Heart left ventricle (tissue), 16 donors: ENCODE data around the gene IQCH. TPM values are rescaled to one million over a fixed set of nuclear protein-coding genes. Genes with fewer than 3 reads are reported as not detected.

Experiments
- ATAC-seq, 4 donors: fragments of 200-7000 bp; cut with Tn5 transposase; one replicate each; pipeline ENCODE4 v1.9.1; 2020 to 2022; ENCODE audit warnings: moderate library complexity in 4 of 4, mild to moderate bottlenecking in 3 of 4, moderate number of reproducible peaks in 1 of 4
- DNase-seq, 5 donors: peaks; one replicate each; pipeline ENCODE4 v3.0.0-alpha.2; 2020
- H3K27ac ChIP-seq, 12 donors: fragments of 200-600 bp; sonication (generic) in 4 of 12; one replicate each; pipeline versions ENCODE4 v1.5.0 to v1.8.0; 2016 to 2022; ENCODE audit warnings: mild to moderate bottlenecking in 2 of 12
- H3K27me3 ChIP-seq, 9 donors: fragments of 200-600 bp; sonication (generic) in 2 of 9; one replicate each; pipeline versions ENCODE4 v1.5.1 to v1.8.0; 2016 to 2022; ENCODE audit warnings: mild to moderate bottlenecking in 3 of 9
- H3K36me3 ChIP-seq, 9 donors: fragments of 200-600 bp; sonication (generic) in 2 of 9; one replicate each; pipeline versions ENCODE4 v1.5.0 to v1.8.0; 2018 to 2022; ENCODE audit warnings: mild to moderate bottlenecking in 2 of 9
- H3K4me1 ChIP-seq, 12 donors: fragments of 200-600 bp; sonication (generic) in 4 of 12; one replicate each; pipeline versions ENCODE4 v1.5.0 to v1.8.0; 2016 to 2022; ENCODE audit warnings: mild to moderate bottlenecking in 3 of 12
- H3K4me3 ChIP-seq, 12 donors: fragments of 200-600 bp; sonication (generic) in 4 of 12; one replicate each; pipeline versions ENCODE4 v1.5.0 to v1.8.0; 2017 to 2022; ENCODE audit warnings: mild to moderate bottlenecking in 9 of 12, moderate library complexity in 4 of 12
- H3K9me3 ChIP-seq, 12 donors: fragments of 200-600 bp; sonication (generic) in 4 of 12; one replicate each; pipeline versions ENCODE4 v1.5.0 to v1.8.0; 2016 to 2022; ENCODE audit warnings: mild to moderate bottlenecking in 1 of 12
- CTCF ChIP-seq, 12 donors: fragments of 200-600 bp; sonication (generic) in 4 of 12; IDR thresholded peaks; one replicate each; pipeline versions ENCODE4 v1.5.0 to v1.8.0; 2018 to 2022; ENCODE audit warnings: antibody characterized with exemption in 12 of 12, mild to moderate bottlenecking in 5 of 12
- POLR2A ChIP-seq, 2 donors: fragments of 450-650 bp; IDR thresholded peaks; one replicate each; pipeline ENCODE4 v1.6.1; 2017; ENCODE audit warnings: antibody characterized with exemption in 2 of 2, mild to moderate bottlenecking in 2 of 2, moderate library complexity in 2 of 2
- WGBS, 4 donors: extraction: QIAGEN DNeasy Blood & Tissue Kit in 2 of 4; methylation state at CpG; one replicate each; pipeline versions ENCODE4 v1.1.5 to v1.1.7; 2013 to 2018; 5-methylcytosine and 5-hydroxymethylcytosine counted together
- intact Hi-C, 10 donors: fragments of 100-400 bp; cut with DNase I; formaldehyde crosslinking; loops; one replicate each; pipeline versions ENCODE4 v1.11.1 to v1.14.2; 2022
- polyA plus RNA-seq, 2 donors: library from polyadenylated mRNA; stranded (reverse); fragments of 200-250 nt; gene quantifications; one replicate each; pipeline ENCODE4 v1.2.3, GENCODE V29; 2013
- total RNA-seq, 9 donors: library from RNA; depleted of rRNA in 2 of 9; stranded (reverse); fragments of >200 nt in 2 of 9; fragmentation: NEBNext Ultra II Directional in 3 of 9; extraction: Animal tissue kit (Norgen Biotek cat#: 25700) in 3 of 9; gene quantifications; one replicate each; pipeline versions ENCODE4 v1.1.0 to v1.2.4, GENCODE V29; 2016 to 2023
- donor health status: ischemic (EF 13 %, LVEDD 7.1; RV severe dilation, severe dysfunction).
- donor health status: healthy with polysubstance abuse.
- donor health status: DM: no; HTN: yes; CAD: no.
- donor health status: DM: no; HTN: no; CAD: no.
- donor health status: ischemic (EF 25% LVEDD 6.9; RV normal size, moderate dysfunction).
- donor health status: ischemic (EF 25% LVEDD 5.7; RV mildly dilated, moderate dysfunction).
- donor health status: healthy.
- donor health status: DM: yes; HTN: yes; CAD: no.
- donor health status: ischemic (EF 35%, LVEDD 5.7; RV mildly dilated, moderate dysfunction).
- donor health status: nonischemic (EF 11% LVEDD 7.7; RV severe dilation, severe dysfunction).
- donor health status: DM: yes; HTN: yes; CAD: no.
- donor health status: PGD.
- donor health status: ischemic (EF 29% LVEDD 5.4; RV normal size, mild dysfunction).
- donor health status: nonischemic (EF 23%, LVEDD 6.1; RV moderate dilation, normal function).

Gene IQCH
- total and polyA plus RNA-seq, 11 donors = 0.11 to 3.3 (median 1.4) TPM

- no peak overlapping the region for H3K27ac ChIP-seq
- intact Hi-C loops = no loop called here
- H3K4me3 ChIP-seq = no peak overlapping the region
- H3K36me3 ChIP-seq = no peaks in the 10 kb centered on the region
- no peaks in the 10 kb centered on the region for H3K27me3 ChIP-seq
- H3K9me3 ChIP-seq = no peaks in the 10 kb centered on the region
- TF ChIP-seq CTCF (IDR thresholded peaks at IDR 0.05) (no peak), POLR2A (IDR thresholded peaks at IDR 0.05) (no peak)
- no peak for DNase-seq
- no peak for ATAC-seq
- no peaks in the 10 kb centered on the region for H3K4me1 ChIP-seq
Observed at GRCh38 chr15:67218428-67218827, 36.2 kb upstream of the IQCH start.

GRCh38 chr15:67219288-67219687, 35.3 kb upstream of the IQCH start:
- 95 to 99% (median 96%) methylated on average over 2 of the region's 2 CpGs for whole genome bisulfite sequencing, 4 donors
- TF ChIP-seq CTCF (IDR thresholded peaks at IDR 0.05) = no peak
- TF ChIP-seq POLR2A (IDR thresholded peaks at IDR 0.05) = no peak
- intact Hi-C loops = no loop called here

GRCh38 chr15:67224889-67225288, 29.7 kb upstream of the IQCH start:
- intact Hi-C loops = no loop called here
- DNase-seq (no peak), ATAC-seq (no peak)
- no peak for TF ChIP-seq POLR2A (IDR thresholded peaks at IDR 0.05)
- TF ChIP-seq CTCF (IDR thresholded peaks at IDR 0.05) = no peak
- H3K4me3 ChIP-seq = no peak overlapping the region
- H3K36me3 ChIP-seq = peaks cover 0 to 28% (median 8%) of the 10 kb centered on the region in 9 donors
- no peak overlapping the region for H3K27ac ChIP-seq
- 94 to 99% (median 95%) methylated on average over 3 of the region's 3 CpGs for WGBS, 4 donors
- H3K27me3 ChIP-seq = no peaks in the 10 kb centered on the region
- no peaks in the 10 kb centered on the region for H3K9me3 ChIP-seq
- H3K4me1 ChIP-seq = no peaks in the 10 kb centered on the region

More at GRCh38 chr15:67219288-67219687, 35.3 kb upstream of the IQCH start:
- Histone ChIP-seq H3K36me3 (no peaks in the 10 kb centered on the region), H3K4me1 (no peaks in the 10 kb centered on the region), H3K4me3 (no peak overlapping the region), H3K27me3 (no peaks in the 10 kb centered on the region), H3K9me3 (no peaks in the 10 kb centered on the region), H3K27ac (no peak overlapping the region)
- DNase-seq (no peak), ATAC-seq (no peak)

- H3K27ac ChIP-seq = no peak overlapping the region
- intact Hi-C loops = no loop called here
- ATAC-seq (no peak), DNase-seq (no peak)
- no peak overlapping the region for H3K4me3 ChIP-seq
- no peaks in the 10 kb centered on the region for H3K4me1 ChIP-seq
- H3K36me3 ChIP-seq = peaks cover 0 to 33% (median 12%) of the 10 kb centered on the region in 9 donors
- TF ChIP-seq POLR2A (IDR thresholded peaks at IDR 0.05) = no peak
- no peak for TF ChIP-seq CTCF (IDR thresholded peaks at IDR 0.05)
- no peaks in the 10 kb centered on the region for H3K27me3 ChIP-seq
- 94 to 99% (median 99%) methylated on average over 2 of the region's 2 CpGs for WGBS, 4 donors
- no peaks in the 10 kb centered on the region for H3K9me3 ChIP-seq
Observed at GRCh38 chr15:67225336-67225735, 29.2 kb upstream of the IQCH start.
